ENCODE measurements around the gene RAN.
"Not testable (repeated sequence)": the region's sequence is repeated elsewhere in the genome, so short reads cannot be mapped to it uniquely, and the experiment has no call there.

RAN gene

GRCh38 chr12:130875193-130875592, 3.3 kb downstream of the RAN start:
- DNase-seq (ENCODE audit: low spot score) = no peak

GRCh38 chr12:130875708-130876107, 3.8 kb downstream of the RAN start:
- H3K4me3 ChIP-seq; DNase-seq (ENCODE audit: low spot score); H3K27ac ChIP-seq: not testable (repeated sequence)

More at GRCh38 chr12:130875193-130875592, 3.3 kb downstream of the RAN start:
- no peak for TF ChIP-seq CTCF (IDR thresholded peaks at IDR 0.05)
- Histone ChIP-seq H3K4me3 (no peak overlapping the region), H3K27ac (no peak overlapping the region)

- no peak for TF ChIP-seq CTCF (IDR thresholded peaks at IDR 0.05)
- Histone ChIP-seq H3K4me3 (no peak overlapping the region), H3K27ac (no peak overlapping the region)
- DNase-seq (ENCODE audit: low spot score) = no peak
These were observed 4.4 kb downstream of the RAN start for GRCh38 chr12:130876297-130876696.

- no peak overlapping the region for H3K4me3 ChIP-seq
- DNase-seq (ENCODE audit: low spot score) = no peak
- TF ChIP-seq CTCF (IDR thresholded peaks at IDR 0.05) = no peak
- H3K27ac ChIP-seq = no peak overlapping the region
These were observed 4.9 kb downstream of the RAN start for GRCh38 chr12:130876758-130877157.

GRCh38 chr12:130877333-130877732, 5.5 kb downstream of the RAN start:
- DNase-seq (ENCODE audit: low spot score) = no peak
- no peak for TF ChIP-seq CTCF (IDR thresholded peaks at IDR 0.05)
- H3K27ac ChIP-seq = no peak overlapping the region
- no peak overlapping the region for H3K4me3 ChIP-seq

GRCh38 chr12:130878193-130879185, 6.6 kb downstream of the RAN start:
- Histone ChIP-seq H3K4me3 (no peak overlapping the region), H3K27ac (no peak overlapping the region)
- no peak for DNase-seq (ENCODE audit: low spot score)
- no peak for TF ChIP-seq CTCF (IDR thresholded peaks at IDR 0.05)

- Histone ChIP-seq H3K4me3 (no peak overlapping the region), H3K27ac (no peak overlapping the region)
- no peak for TF ChIP-seq CTCF (IDR thresholded peaks at IDR 0.05)
- DNase-seq (ENCODE audit: low spot score) = no peak
These were observed 7.4 kb downstream of the RAN start for GRCh38 chr12:130879212-130879686.
